IMR-90 (cell line): Measurements from ENCODE around the gene EPHA10. TPM values are rescaled to one million over a fixed set of nuclear protein-coding genes. Genes with fewer than 3 reads are reported as not detected.

Experiments used
- ATAC-seq: fragments of 200-7000 bp; cut with Tn5 transposase; 2 replicates; pipeline ENCODE4 v1.9.1; 2020; ENCODE audit warnings: low read depth, mild to moderate bottlenecking, moderate library complexity
- BruUV-seq: library from RNA; stranded (reverse); fragments of 400-500 nt; replicated peaks from 2 replicates; lab custom pipeline; 2021; lab: Mats Ljungman, UMichigan
- CTCF ChIA-PET: fragments of 300-600 bp; formaldehyde crosslinking; extraction: SDS; loops from one replicate; lab custom pipeline; 2021; ENCODE audit warnings: antibody characterized with exemption; lab: Yijun Ruan, JAX
- POLR2A ChIA-PET: fragments of 300-600 bp; sonication (Branson Sonifier 250); formaldehyde crosslinking; loops from one replicate; lab custom pipeline; 2022; ENCODE audit warnings: antibody characterized with exemption; ENCODE audit not compliant: unreplicated experiment; lab: Charles Lee
- DNase-seq: peaks from one replicate; pipeline ENCODE4 v3.0.0; 2013
- H2AFZ ChIP-seq: replicated peaks from 2 replicates; pipeline ENCODE3; 2013; ENCODE audit warnings: low read length, mild to moderate bottlenecking; ENCODE audit not compliant: poor library complexity
- H2AK5ac ChIP-seq: 2 replicates; pipeline ENCODE4 v1.6.1; 2013; ENCODE audit warnings: low read depth, low read length, inconsistent platforms
- H2AK9ac ChIP-seq: replicated peaks from 2 replicates; pipeline ENCODE3; 2013; ENCODE audit warnings: mild to moderate bottlenecking, low read depth, low read length, moderate library complexity; ENCODE audit not compliant: poor library complexity
- H2BK120ac ChIP-seq: 2 replicates; pipeline ENCODE4 v1.6.1; 2013; ENCODE audit warnings: low read depth, low read length, inconsistent platforms
- H2BK15ac ChIP-seq: 3 replicates; pipeline ENCODE4 v1.6.1; 2013; ENCODE audit warnings: low read depth, low read length, inconsistent platforms
- H2BK20ac ChIP-seq: 2 replicates; pipeline ENCODE4 v1.6.1; 2013; ENCODE audit warnings: low read depth, mild to moderate bottlenecking, inconsistent platforms, low read length, moderate library complexity
- H2BK5ac ChIP-seq: 2 replicates; pipeline ENCODE4 v1.6.1; 2013; ENCODE audit warnings: mild to moderate bottlenecking, low read depth, low read length, inconsistent platforms; ENCODE audit not compliant: poor library complexity, severe bottlenecking
- H3K14ac ChIP-seq: replicated peaks from 2 replicates; pipeline ENCODE4 v1.6.1; 2013; ENCODE audit warnings: low read depth, low read length, inconsistent platforms
- H3K18ac ChIP-seq: 2 replicates; pipeline ENCODE4 v1.6.1; 2013; ENCODE audit warnings: low read depth, low read length, control low read depth
- H3K23ac ChIP-seq: 2 replicates; pipeline ENCODE4 v1.6.1; 2013; ENCODE audit warnings: low read depth, low read length, inconsistent platforms
- H3K27ac ChIP-seq: 2 replicates; pipeline ENCODE4 v1.5.1; 2013; ENCODE audit warnings: mild to moderate bottlenecking, control low read depth, low read length; ENCODE audit not compliant: insufficient read depth
- H3K27me3 ChIP-seq: 2 replicates; pipeline ENCODE4 v1.6.1; 2013; ENCODE audit warnings: low read length; ENCODE audit not compliant: control insufficient read depth, insufficient read depth
- H3K36me3 ChIP-seq: 2 replicates; pipeline ENCODE4 v1.6.1; 2013; ENCODE audit warnings: low read length, mixed read lengths; ENCODE audit not compliant: control insufficient read depth, insufficient read depth
- H3K4ac ChIP-seq: 2 replicates; pipeline ENCODE4 v1.6.1; 2013; ENCODE audit warnings: low read depth, low read length, inconsistent platforms
- H3K4me1 ChIP-seq: 2 replicates; pipeline ENCODE4 v1.6.1; 2013; ENCODE audit warnings: low read length, mixed read lengths; ENCODE audit not compliant: control insufficient read depth, insufficient read depth
- H3K4me2 ChIP-seq: 2 replicates; pipeline ENCODE4 v1.6.1; 2013; ENCODE audit warnings: low read depth, mild to moderate bottlenecking, control low read depth, low read length, moderate library complexity
- H3K4me3 ChIP-seq: 2 replicates; pipeline ENCODE4 v1.5.1; 2013; ENCODE audit warnings: low read depth, mild to moderate bottlenecking, control low read depth, low read length, moderate library complexity; ENCODE audit not compliant: insufficient read depth
- H3K56ac ChIP-seq: 2 replicates; pipeline ENCODE4 v1.6.1; 2013; ENCODE audit warnings: low read length, inconsistent platforms; ENCODE audit not compliant: insufficient read depth; ENCODE audit errors: extremely low read depth
- H3K79me1 ChIP-seq, 2 experiments: 2 replicates each; pipeline ENCODE4 v1.6.1; 2013; ENCODE audit warnings: low read length in 2 of 2, inconsistent platforms in 1 of 2, low read depth in 1 of 2
- H3K9ac ChIP-seq: 2 replicates; pipeline ENCODE4 v1.6.1; 2013; ENCODE audit warnings: low read depth, low read length, control low read depth
- H3K9me1 ChIP-seq: 2 replicates; pipeline ENCODE4 v1.6.1; 2013; ENCODE audit warnings: low read length, inconsistent platforms; ENCODE audit not compliant: insufficient read depth
- H3K9me3 ChIP-seq: 2 replicates; pipeline ENCODE4 v1.6.1; 2013; ENCODE audit warnings: low read length; ENCODE audit not compliant: control insufficient read depth, insufficient read depth
- H4K20me1 ChIP-seq: 2 replicates; pipeline ENCODE4 v1.6.1; 2013; ENCODE audit warnings: low read length, inconsistent platforms; ENCODE audit not compliant: insufficient read depth
- H4K5ac ChIP-seq: 2 replicates; pipeline ENCODE4 v1.6.1; 2013; ENCODE audit warnings: mild to moderate bottlenecking, low read depth, low read length, control low read depth
- H4K8ac ChIP-seq, 2 experiments: 2 replicates each; pipeline ENCODE4 v1.6.1; 2013; ENCODE audit warnings: low read depth in 2 of 2, low read length in 2 of 2, control low read depth in 1 of 2, inconsistent platforms in 1 of 2
- H4K91ac ChIP-seq: 2 replicates; pipeline ENCODE4 v1.6.1; 2013; ENCODE audit warnings: low read depth, low read length, inconsistent platforms; ENCODE audit not compliant: insufficient read depth
- BHLHE40 ChIP-seq: fragments of 150-350 bp; IDR thresholded peaks from 2 replicates; pipeline ENCODE4 v1.6.1; 2016; ENCODE audit warnings: mild to moderate bottlenecking, low read depth, low read length
- CEBPB ChIP-seq: IDR thresholded peaks from 2 replicates; pipeline ENCODE4 v1.6.1; 2012; ENCODE audit warnings: low read depth, low read length, improper control_type of control experiment
- CHD1 ChIP-seq: IDR thresholded peaks from 2 replicates; pipeline ENCODE4 v1.6.1; 2012; ENCODE audit warnings: low read depth, low read length, improper control_type of control experiment
- CTCF ChIP-seq: conservative IDR thresholded peaks from 2 replicates; pipeline ENCODE4 v1.5.1; 2012; ENCODE audit warnings: mild to moderate bottlenecking, low read depth, low read length, improper control_type of control experiment
- ELK1 ChIP-seq: fragments of 150-350 bp; IDR thresholded peaks from 2 replicates; pipeline ENCODE4 v1.6.1; 2016; ENCODE audit warnings: low read depth, mild to moderate bottlenecking, low read length, moderate library complexity, borderline replicate concordance
- FOS ChIP-seq: fragments of 150-350 bp; IDR thresholded peaks from 2 replicates; pipeline ENCODE4 v1.6.1; 2016; ENCODE audit warnings: low read depth, low read length
- MXI1 ChIP-seq: IDR thresholded peaks from 2 replicates; pipeline ENCODE4 v1.6.1; 2012; ENCODE audit warnings: low read depth, mild to moderate bottlenecking, low read length, moderate library complexity, borderline replicate concordance
- POLR2A ChIP-seq: IDR thresholded peaks from 2 replicates; pipeline ENCODE4 v1.6.1; 2012; ENCODE audit warnings: mild to moderate bottlenecking, low read depth, low read length
- RAD21 ChIP-seq: IDR thresholded peaks from 2 replicates; pipeline ENCODE4 v1.6.1; 2012; ENCODE audit warnings: low read length, improper control_type of control experiment
- RCOR1 ChIP-seq: IDR thresholded peaks from 2 replicates; pipeline ENCODE4 v1.6.1; 2012; ENCODE audit warnings: mild to moderate bottlenecking, low read length, improper control_type of control experiment; ENCODE audit not compliant: insufficient replicate concordance
- SMC3 ChIP-seq: fragments of 150-350 bp; IDR thresholded peaks from 2 replicates; pipeline ENCODE4 v1.6.1; 2016; ENCODE audit warnings: low read depth, mild to moderate bottlenecking, antibody characterized with exemption, low read length, moderate library complexity
- WGBS, 2 experiments: methylation state at CpG; one replicate each; pipeline versions ENCODE4 v1.1.5 to v1.1.7; 2013; ENCODE audit warnings: missing lambda C conversion rate in 2 of 2; ENCODE audit not compliant: insufficient read length in 1 of 2; ENCODE audit errors: extremely low coverage in 2 of 2; 5-methylcytosine and 5-hydroxymethylcytosine counted together
- dilution Hi-C: fragments of 300-500 bp; cut with HindIII; formaldehyde crosslinking; loops from one replicate; pipeline ENCODE4 v1.14.3; 2018; ENCODE audit warnings: low sequenced_read_pairs; ENCODE audit not compliant: unreplicated experiment
- in situ Hi-C: fragments of 300-500 bp; cut with MboI; formaldehyde crosslinking; loops from 3 replicates; pipeline ENCODE4 v1.14.3; 2019; ENCODE audit warnings: low sequenced_read_pairs, inconsistent platforms, mixed read lengths
- intact Hi-C: fragments of 100-400 bp; cut with micrococcal nuclease; formaldehyde crosslinking; loops from 2 replicates; pipeline ENCODE4 v1.10.0; 2022
- polyA plus RNA-seq, 3 experiments: library from polyadenylated mRNA; depleted of rRNA; stranded (reverse); fragments of >200 nt; gene quantifications; 2 replicates each; pipeline ENCODE4 v1.2.3, GENCODE V29; 2012; ENCODE audit warnings: low replicate concordance in 1 of 3
- total RNA-seq: library from RNA; depleted of rRNA; stranded (reverse); fragments of >200 nt; gene quantifications from 2 replicates; pipeline ENCODE4 v1.2.3, GENCODE V29; 2012

EPHA10 gene
- total and polyA plus RNA-seq, 2 of the 4 experiments (the other 2 are of a cell fraction), result not detected

DNA sequence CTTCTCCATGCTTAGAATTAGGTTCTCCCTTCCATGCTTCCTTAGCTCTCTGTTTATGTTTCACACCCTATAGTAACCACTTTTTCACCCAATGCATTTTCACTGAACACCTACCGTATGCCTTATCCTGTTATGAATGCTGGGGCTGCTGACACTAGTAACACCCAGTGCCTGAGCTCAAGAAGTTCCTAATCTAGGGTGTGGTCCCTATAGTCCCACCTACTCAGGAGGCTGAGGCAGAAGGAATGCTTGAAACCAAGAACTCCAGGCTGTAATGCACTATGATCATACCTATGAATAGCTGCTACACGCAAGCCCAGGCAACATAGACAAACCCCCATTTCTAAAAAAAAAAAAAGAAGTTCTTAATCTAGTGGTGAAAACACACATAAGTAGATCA lies 5.5 kb downstream of the EPHA10 start:
- BruUV-seq, result no TSS peak
- dilution Hi-C loops, result no loop called here
- no peak overlapping the region for H3K14ac ChIP-seq
- H2AK5ac ChIP-seq, result no peak overlapping the region
- no peak overlapping the region for H3K56ac ChIP-seq
- H3K79me1 ChIP-seq, result no peaks in the 10 kb centered on the region
- DNase-seq, result no peak
- no peak overlapping the region for H3K27ac ChIP-seq
- in situ Hi-C loops, result no loop called here
- H2BK120ac ChIP-seq, result no peak overlapping the region
- TF ChIP-seq MXI1 (no peak), POLR2A (no peak), ELK1 (no peak), FOS (no peak), RCOR1 (no peak), CTCF (no peak), SMC3 (no peak), RAD21 (no peak), CHD1 (no peak), BHLHE40 (no peak), CEBPB (no peak)
- POLR2A ChIA-PET, result no interaction called here
- H3K4me3 ChIP-seq, result no peak overlapping the region
- H4K91ac ChIP-seq, result no peak overlapping the region
- H4K20me1 ChIP-seq, result no peaks in the 10 kb centered on the region
- H4K8ac ChIP-seq, result no peak overlapping the region
- no peak overlapping the region for H4K5ac ChIP-seq
- no peak overlapping the region for H2AFZ ChIP-seq
- H3K23ac ChIP-seq, result no peak overlapping the region
- no peak overlapping the region for H2BK20ac ChIP-seq
- H3K18ac ChIP-seq, result no peak overlapping the region
- H3K36me3 ChIP-seq, result no peaks in the 10 kb centered on the region
- no peak overlapping the region for H3K9ac ChIP-seq
- peaks cover 30% of the 10 kb centered on the region for H3K27me3 ChIP-seq
- no peaks in the 10 kb centered on the region for H3K9me1 ChIP-seq
- H3K4ac ChIP-seq, result no peak overlapping the region
- no peak overlapping the region for H3K4me2 ChIP-seq
- CTCF ChIA-PET, result interaction anchor here (0.6 kb wide), 1 partner anchor 436 kb away, joined by 4 read pairs; no protein-coding TSS in a partner anchor
- WGBS, 2 experiments, result no CpG with 5 or more reads among the region's 2 CpGs
- no peaks in the 10 kb centered on the region for H3K9me3 ChIP-seq
- H2BK15ac ChIP-seq, result no peak overlapping the region
- no peaks in the 10 kb centered on the region for H3K4me1 ChIP-seq
- no peak overlapping the region for H2AK9ac ChIP-seq
- H2BK5ac ChIP-seq, result no peak overlapping the region
- ATAC-seq, result no peak
- intact Hi-C loops, result no loop called here
